CD1c-positive myeloid dendritic cell (primary cell): ENCODE data around the gene UNC13C.
A peak's percentile ranks its signal among the peaks of the same experiment; 100 is the strongest.
"Not testable (repeated sequence)": the region's sequence is repeated elsewhere in the genome, so short reads cannot be mapped to it uniquely, and the experiment has no call there.

Source experiments
- DNase-seq: peaks from one replicate; pipeline ENCODE4 v3.0.0-alpha.2; 2016; ENCODE audit errors: extremely low spot score

UNC13C gene

DNA sequence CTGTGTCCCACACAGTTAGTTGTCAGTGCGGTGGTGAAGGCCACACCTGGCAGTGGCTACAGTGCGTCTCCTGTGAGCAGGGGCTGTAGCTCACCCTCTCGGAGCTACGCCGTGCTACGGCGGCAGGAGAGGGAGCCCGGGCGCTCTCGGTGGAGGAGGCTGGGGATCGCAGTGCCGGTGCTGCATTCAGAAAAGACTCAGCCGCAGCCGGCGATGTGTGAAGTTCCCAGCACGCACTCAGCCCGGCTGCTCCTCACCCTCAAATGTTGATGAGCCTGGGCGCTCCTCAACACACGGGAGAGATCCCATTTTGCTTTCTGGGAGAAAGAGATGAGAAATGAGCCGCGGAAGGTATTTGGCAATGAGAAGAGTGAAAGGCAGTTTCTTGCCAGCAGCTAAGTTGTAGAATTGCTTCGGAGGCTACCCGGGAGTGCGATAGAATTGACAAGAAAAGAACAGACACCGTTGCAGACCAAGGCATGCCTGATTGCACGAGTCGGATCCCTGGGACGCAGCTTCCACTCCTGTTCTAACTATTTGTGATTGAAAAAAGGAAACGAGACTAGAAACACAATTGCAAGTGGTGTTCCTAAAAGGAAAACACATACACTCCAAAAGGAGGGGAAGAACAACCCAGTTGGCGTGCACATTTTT, at the start of gene UNC13C:
TSS of gene UNC13C (plus strand) at position 189 of the 654 bp plus-strand sequence. CDS start 34,463 bp downstream, outside the sequence.
- no peak for DNase-seq

GRCh38 chr15:53936137-53936536, 42.1 kb upstream of the UNC13C start:
- no peak for DNase-seq

DNA sequence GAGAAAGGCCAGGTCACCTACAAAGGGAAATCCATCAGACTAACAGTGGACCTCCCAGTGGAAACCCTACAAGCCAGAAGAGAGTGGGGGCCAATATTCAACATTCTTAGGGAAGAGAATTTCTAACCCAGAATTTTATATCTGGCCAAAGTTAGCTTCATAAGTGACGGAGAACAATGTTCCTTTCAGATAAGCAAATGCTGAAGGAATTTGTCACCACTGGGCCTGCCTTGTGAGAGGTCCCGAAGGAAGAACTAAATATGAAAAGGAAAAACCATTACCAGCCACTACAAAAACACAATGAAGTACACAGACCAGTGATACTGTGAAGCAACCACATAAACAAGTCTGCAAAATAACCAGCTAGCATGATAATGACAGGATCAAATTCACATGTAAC, 40.6 kb upstream of the UNC13C start:
- not testable (repeated sequence) for DNase-seq

GRCh38 chr15:53950572-53950971, 27.7 kb upstream of the UNC13C start:
- no peak for DNase-seq

DNA sequence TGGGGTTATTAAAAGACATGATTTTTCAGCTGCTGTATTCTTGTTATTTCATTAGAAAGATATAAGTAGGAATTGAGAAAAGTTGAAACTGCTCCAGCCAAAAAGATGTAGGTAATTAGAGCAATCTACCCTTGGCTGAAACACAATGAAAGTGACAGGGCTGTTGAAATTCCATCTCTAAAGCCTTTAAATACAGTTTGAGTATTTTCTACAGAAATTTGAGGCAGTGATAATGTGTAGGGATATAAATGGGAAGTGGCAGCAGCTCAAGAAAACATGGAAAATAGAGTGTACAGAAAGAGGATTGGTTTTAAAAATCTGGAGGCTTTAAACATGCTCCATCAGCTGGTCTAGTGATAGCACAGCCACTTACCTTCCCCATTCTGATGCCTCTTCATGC, 22.8 kb upstream of the UNC13C start:
- no peak for DNase-seq

DNA sequence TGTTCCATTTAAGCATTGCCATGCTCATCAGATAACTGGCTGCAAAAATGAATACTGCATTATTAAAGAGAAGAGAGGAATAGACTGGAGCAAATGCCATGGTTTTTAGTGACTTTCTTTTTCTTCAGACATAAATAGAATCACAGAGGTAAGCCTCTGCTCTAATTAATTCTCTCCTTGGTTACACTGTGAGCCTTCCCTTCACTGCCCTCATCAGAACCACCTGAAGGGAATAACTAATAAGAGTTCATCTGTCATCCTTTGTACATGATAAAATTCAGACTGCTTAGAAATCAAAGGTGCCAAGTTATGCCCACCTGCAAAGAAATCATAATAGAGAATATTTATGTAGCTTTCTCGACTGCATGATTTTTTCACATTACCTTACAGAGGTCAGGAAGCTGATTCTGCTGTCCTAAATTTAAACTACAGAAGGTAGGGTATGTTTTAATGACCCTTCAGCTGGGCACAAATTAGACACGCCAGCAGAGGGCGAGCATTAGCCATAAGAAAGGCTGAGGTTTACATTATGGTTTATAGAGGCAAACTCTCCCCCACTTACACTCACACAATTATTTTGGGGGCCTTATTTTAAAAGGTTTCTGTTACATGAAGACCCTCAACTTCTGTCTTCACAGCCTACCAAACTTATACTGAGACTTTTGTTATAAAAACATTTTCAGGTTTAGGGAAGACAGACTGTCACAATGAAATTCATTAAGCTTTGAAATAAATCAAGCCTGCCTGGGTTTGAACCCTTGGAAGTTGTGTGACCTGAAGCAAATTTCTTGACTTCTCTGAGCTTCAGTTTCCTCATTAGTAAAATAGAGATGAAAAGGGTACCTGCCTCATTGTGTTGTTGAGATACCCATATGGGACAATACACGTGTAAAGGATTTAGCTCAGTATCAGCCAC, 15.3 kb upstream of the UNC13C start:
- peak; percentile 12 for DNase-seq

DNA sequence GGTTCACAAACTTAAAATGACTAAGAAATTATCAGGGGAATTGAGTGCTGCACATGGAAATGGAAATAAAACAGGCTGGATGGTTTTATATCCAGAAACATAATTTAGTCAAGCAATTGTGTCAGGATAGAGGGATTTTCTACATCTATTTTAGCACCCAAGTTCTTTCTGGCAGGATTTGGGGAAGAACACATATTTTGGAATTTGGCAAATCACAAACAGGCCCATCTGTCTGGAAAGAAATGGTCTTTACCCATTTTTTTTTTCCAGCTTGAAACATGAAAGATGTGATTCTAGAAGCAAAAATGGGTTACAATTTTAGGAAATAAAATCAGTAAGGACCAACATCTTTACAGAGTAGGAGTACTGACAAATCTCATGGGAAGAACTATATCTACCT, 14.4 kb upstream of the UNC13C start:
- no peak for DNase-seq

GRCh38 chr15:53974121-53974520, 4.1 kb upstream of the UNC13C start:
- no peak for DNase-seq

GRCh38 chr15:53974813-53975212, 3.4 kb upstream of the UNC13C start:
- DNase-seq, result no peak

GRCh38 chr15:53976844-53977392, 1.3 kb upstream of the UNC13C start:
- DNase-seq, result no peak

DNA sequence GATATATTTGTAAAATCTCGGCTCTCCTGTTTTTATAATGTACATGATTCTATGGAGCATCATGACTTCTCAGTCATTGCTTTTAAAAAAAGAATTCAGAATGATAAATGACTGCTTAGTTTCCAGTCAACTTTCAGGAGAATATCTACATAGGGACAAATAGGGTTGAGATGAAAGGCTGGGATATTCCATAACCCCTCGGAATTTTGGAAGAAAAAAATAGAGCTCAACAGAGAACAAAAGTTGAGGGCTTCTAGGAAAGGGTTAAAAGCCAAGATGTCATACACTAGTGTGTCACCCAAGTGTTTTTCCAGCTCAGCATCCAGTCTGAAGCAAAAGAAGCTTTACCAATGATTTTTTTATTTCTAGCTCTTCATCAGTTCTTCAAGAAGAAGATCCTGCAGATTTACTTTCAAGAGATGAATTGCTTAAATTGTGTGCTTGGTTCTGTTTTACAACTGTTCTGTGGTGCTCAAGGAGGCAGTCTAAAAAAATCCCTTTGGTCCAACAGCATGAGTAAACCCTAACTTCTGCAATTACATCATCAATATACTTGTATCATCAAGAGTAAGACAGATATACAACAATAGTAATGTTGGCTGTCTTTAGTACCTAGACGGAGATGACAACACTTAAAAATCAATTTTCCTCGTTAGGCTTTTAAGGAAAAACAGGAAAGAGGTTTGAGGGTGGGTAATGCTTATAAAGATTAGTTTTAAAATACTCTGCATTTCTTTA, 979 bp downstream of the UNC13C start:
- DNase-seq, result no peak

DNA sequence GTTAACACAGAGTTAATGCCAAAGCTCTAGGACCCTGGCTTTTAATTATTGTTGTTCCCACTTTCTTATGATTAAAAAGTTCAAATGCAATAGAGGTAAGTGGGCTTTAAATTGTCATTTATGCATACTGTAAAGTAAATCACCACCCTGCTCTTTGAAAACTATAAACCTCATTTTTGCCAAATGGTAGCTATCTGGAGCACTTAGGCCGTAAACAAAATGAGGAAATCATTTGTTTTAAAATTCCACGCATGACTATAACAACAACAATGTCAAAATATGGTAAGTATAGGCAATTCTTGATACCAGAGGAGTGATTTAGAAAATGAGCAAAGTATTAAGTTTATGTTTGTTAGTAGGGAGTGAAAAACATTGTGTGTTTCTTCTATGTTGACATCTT, 1.8 kb downstream of the UNC13C start:
- no peak for DNase-seq

DNA sequence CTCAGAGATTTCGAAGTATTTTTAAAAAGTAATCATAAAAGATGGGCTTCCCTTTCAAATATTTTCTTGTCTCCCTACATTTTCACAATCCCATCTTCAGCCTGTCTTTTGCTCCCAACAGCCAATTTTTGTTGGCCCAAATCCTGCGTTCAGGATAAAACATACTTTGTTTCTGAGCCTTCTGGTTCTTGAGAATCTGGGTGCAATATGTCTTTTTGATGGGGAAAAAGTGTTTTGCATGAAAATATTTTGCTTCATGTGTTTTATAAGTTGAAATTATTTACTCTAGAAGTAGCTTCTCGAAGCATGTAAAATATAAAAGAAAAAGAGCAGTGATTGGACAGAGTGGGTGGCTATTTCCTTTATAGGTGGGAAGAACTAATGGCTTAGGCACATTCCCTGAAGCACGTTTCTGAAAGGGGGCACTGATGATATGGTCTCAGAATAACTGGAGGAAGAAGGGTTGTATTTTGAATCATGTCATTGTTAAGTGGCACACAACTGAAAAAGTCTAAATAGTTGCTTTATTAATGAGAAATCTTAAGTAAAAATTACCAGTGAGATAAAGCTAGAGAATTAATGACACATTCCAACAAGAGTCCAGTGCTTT, 3.9 kb downstream of the UNC13C start:
- DNase-seq, result no peak

GRCh38 chr15:53982876-53983275, 4.6 kb downstream of the UNC13C start:
- DNase-seq, result no peak

DNA sequence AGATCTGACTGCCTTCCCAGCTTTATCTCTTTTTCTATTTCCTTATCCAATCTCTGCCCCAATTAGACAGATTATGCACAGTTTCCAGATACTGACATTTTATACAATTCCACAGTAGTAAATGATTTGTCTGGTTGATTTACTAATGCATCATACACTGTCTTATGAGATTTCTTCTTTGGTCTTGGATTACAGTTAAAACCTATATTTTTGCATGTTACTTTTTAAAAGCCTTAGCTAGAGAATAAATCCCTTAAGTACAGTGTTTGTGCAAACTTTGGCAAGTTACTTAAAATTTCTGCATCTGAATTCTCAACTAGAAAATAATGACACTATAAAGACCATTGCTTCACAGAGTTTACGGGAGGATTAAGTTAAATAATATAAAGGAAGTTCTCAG, 6.0 kb downstream of the UNC13C start:
- DNase-seq, result no peak

- DNase-seq, result no peak
Measured at GRCh38 chr15:53985562-53985961, 7.3 kb downstream of the UNC13C start.

- DNase-seq, result no peak
Measured at GRCh38 chr15:53987480-53987879, 9.2 kb downstream of the UNC13C start.

DNA sequence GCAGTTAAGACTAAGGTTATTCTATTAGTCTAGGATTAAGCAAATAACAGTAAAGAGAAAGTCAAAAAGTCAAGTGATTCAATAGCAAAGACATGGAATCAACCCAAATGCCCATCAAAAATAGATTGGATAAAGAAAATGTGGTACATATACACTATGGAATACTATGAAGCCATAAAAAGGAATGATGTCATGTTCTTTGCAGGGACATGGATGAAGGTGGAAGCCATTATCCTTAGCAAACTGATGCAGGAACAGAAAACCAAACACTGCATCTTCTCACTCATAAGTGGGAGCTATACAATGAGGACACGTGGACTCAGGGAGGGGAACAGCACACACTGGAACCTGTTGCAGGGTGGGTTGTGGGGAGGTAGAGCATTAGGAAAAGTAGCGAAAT, 29.0 kb downstream of the UNC13C start:
- no peak for DNase-seq

DNA sequence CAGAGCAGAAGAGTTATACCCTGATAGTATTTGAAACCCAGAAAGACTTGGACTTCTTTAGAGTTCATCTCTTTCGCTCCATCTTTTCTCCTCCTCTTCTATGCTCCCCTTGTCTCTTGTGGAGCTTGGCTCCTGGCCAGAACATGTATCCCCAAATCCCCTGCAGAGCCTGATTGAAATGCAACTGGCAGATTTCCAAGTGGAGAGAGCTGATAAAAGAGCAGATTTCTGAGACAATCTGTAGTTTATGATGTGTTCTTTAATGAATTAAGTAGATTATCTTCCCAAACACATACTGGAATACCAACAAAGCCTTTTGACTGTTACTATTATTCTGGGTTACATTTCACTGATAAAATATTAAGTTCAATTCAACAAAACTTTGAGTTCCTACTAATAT, 33.4 kb downstream of the UNC13C start:
- no peak for DNase-seq

DNA sequence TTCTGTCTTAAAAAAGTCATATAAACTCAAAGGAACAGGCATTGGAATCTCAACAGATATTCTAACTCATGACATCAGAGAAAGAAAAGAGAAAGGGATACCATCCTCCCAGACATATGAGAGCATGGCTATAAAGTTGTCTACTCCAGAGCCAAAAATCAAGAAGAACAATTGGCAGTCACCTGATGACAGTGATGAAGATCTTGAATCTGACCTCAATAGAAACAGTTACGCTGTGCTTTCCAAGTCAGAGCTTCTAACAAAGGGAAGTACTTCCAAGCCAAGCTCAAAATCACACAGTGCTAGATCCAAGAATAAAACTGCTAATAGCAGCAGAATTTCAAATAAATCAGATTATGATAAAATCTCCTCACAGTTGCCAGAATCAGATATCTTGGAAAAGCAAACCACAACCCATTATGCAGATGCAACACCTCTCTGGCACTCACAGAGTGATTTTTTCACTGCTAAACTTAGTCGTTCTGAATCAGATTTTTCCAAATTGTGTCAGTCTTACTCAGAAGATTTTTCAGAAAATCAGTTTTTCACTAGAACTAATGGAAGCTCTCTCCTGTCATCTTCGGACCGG, 35.9 kb downstream of the UNC13C start:
- no peak for DNase-seq

DNA sequence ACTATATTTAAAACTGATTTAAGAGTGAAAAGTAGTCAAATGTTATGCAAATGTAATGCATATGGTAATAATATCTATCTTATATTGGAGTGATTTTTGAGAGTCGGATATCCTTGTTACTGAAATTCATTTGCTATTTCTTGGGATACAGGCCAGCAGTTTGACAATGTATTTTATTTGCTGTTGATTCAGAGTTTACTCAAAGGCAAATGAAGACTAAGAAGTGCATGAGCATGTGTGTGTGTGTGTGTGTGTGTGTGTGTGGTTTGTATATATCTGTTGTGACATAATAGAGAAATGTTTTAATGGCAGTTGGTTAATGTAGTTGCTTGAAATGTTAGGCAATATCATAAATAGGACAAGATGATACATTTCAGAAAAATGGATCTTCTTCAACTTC, 39.0 kb downstream of the UNC13C start:
- DNase-seq, result no peak
